Retinal pigment epithelial cell (primary cell): ENCODE measurements around the gene MBNL1.

ENCODE experiments used
- DNase-seq: peaks from one replicate; pipeline ENCODE4 v3.0.0-alpha.2; 2010; ENCODE audit warnings: low read depth
- H3K4me3 ChIP-seq: 2 replicates; pipeline ENCODE4 v1.5.1; 2011; ENCODE audit warnings: mild to moderate bottlenecking, low read length, control low read depth, moderate library complexity
- CTCF ChIP-seq: conservative IDR thresholded peaks from 2 replicates; pipeline ENCODE4 v1.5.1; 2011; ENCODE audit warnings: low read depth, low read length, control low read depth, inconsistent platforms

MBNL1 gene

GRCh38 chr3:152241142-152242017 lies 27.3 kb upstream of the MBNL1 start:
- no peak for TF ChIP-seq CTCF
- no peak for DNase-seq
- no peak overlapping the region for H3K4me3 ChIP-seq

- DNase-seq, result no peak
- no peak for TF ChIP-seq CTCF
- no peak overlapping the region for H3K4me3 ChIP-seq
These were observed 25.4 kb upstream of the MBNL1 start for GRCh38 chr3:152243301-152243711.

GRCh38 chr3:152243721-152244516 lies 24.8 kb upstream of the MBNL1 start:
- no peak for DNase-seq
- TF ChIP-seq CTCF, result no peak
- no peak overlapping the region for H3K4me3 ChIP-seq

- no peak overlapping the region for H3K4me3 ChIP-seq
- no peak for DNase-seq
- TF ChIP-seq CTCF, result no peak
These were observed 24.2 kb upstream of the MBNL1 start for GRCh38 chr3:152244517-152244888.

GRCh38 chr3:152245498-152246170 lies 23.1 kb upstream of the MBNL1 start:
- TF ChIP-seq CTCF, result no peak
- DNase-seq, result no peak
- H3K4me3 ChIP-seq, result no peak overlapping the region

- no peak overlapping the region for H3K4me3 ChIP-seq
- TF ChIP-seq CTCF, result no peak
- no peak for DNase-seq
These were observed 16.8 kb upstream of the MBNL1 start for GRCh38 chr3:152251916-152252315.
